HG02610 (cell line): ENCODE data around the gene SPDYE2B.
"Not testable (repeated sequence)": the region's sequence is repeated elsewhere in the genome, so short reads cannot be mapped to it uniquely, and the experiment has no call there.

Experiments used
- ATAC-seq: cut with Tn5 transposase; IDR thresholded peaks from one replicate; pipeline ENCODE4 v1.9.1; 2021; ENCODE audit warnings: mild to moderate bottlenecking, moderate library complexity; ENCODE audit not compliant: unreplicated experiment

SPDYE2B gene

GRCh38 chr7:102649924-102650323, at the start of gene SPDYE2B:
TSS of gene SPDYE2B (plus strand) at chr7:102650319. CDS start at chr7:102652349, 2,030 bp downstream.
- not testable (repeated sequence) for ATAC-seq

- not testable (repeated sequence) for ATAC-seq
These were observed 47.8 kb upstream of the SPDYE2B start for GRCh38 chr7:102602317-102602716.

- ATAC-seq, result not testable (repeated sequence)
These were observed 45.5 kb upstream of the SPDYE2B start for GRCh38 chr7:102604431-102605145.

- not testable (repeated sequence) for ATAC-seq
These were observed 43.3 kb upstream of the SPDYE2B start for GRCh38 chr7:102606848-102607247.

- ATAC-seq, result not testable (repeated sequence)
These were observed 40.4 kb upstream of the SPDYE2B start for GRCh38 chr7:102609734-102610133.

- ATAC-seq, result not testable (repeated sequence)
These were observed 39.7 kb upstream of the SPDYE2B start for GRCh38 chr7:102610441-102610840.

- peak; percentile 38 for ATAC-seq
These were observed 39.0 kb upstream of the SPDYE2B start for GRCh38 chr7:102611013-102611674.

GRCh38 chr7:102611675-102612325, 38.3 kb upstream of the SPDYE2B start:
- not testable (repeated sequence) for ATAC-seq

- ATAC-seq, result peak; percentile 71
These were observed 36.4 kb upstream of the SPDYE2B start for GRCh38 chr7:102613575-102614345.

- peak; percentile 22 for ATAC-seq
These were observed 35.8 kb upstream of the SPDYE2B start for GRCh38 chr7:102614346-102614697.

- not testable (repeated sequence) for ATAC-seq
These were observed 35.2 kb upstream of the SPDYE2B start for GRCh38 chr7:102614873-102615272.

- not testable (repeated sequence) for ATAC-seq
These were observed 34.2 kb upstream of the SPDYE2B start for GRCh38 chr7:102615930-102616329.

- ATAC-seq, result peak; percentile 74
These were observed 33.5 kb upstream of the SPDYE2B start, which contains the start of gene RASA4 for GRCh38 chr7:102616507-102617125. TSS of gene RASA4 (minus strand) at chr7:102616756. CDS start at chr7:102616689, 67 bp downstream.

- not testable (repeated sequence) for ATAC-seq
These were observed 32.0 kb upstream of the SPDYE2B start for GRCh38 chr7:102618122-102618521.

GRCh38 chr7:102627271-102627904, 22.7 kb upstream of the SPDYE2B start:
- ATAC-seq, result not testable (repeated sequence)

GRCh38 chr7:102630622-102631021, 19.5 kb upstream of the SPDYE2B start:
- ATAC-seq, result not testable (repeated sequence)

- ATAC-seq, result not testable (repeated sequence)
These were observed 15.8 kb upstream of the SPDYE2B start for GRCh38 chr7:102634299-102634698.

- not testable (repeated sequence) for ATAC-seq
These were observed 14.8 kb upstream of the SPDYE2B start for GRCh38 chr7:102635354-102635753.

- ATAC-seq, result not testable (repeated sequence)
These were observed 13.2 kb upstream of the SPDYE2B start for GRCh38 chr7:102636956-102637355.

- ATAC-seq, result not testable (repeated sequence)
These were observed 11.3 kb upstream of the SPDYE2B start for GRCh38 chr7:102638848-102639247.
